ENCODE data around the gene PKHD1.
"Not testable (repeated sequence)": the region's sequence is repeated elsewhere in the genome, so short reads cannot be mapped to it uniquely, and the experiment has no call there.

DNA sequence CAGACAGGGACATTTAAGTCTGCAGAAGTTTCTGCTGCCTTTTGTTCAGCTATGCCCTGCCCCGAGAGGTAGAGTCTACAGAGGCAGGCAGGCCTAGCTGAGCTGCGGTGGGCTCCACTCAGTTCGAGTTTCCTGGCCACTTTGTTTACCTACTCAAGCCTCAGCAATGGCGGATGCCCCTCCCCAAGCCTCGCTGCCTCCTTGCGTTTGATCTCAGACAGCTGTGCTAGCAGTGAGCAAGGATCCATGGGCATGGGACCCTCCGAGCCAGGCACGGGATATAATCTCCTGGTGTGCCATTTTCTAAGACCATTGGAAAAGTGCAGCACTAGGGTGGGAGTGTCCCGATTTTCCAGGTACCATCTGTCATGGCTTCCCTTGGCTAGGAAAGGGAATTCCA lies 164.9 kb downstream of the PKHD1 start:
- TF ChIP-seq ZNF384 (IDR thresholded peaks at IDR 0.05); FOXK2 (IDR thresholded peaks at IDR 0.05); TARDBP (IDR thresholded peaks at IDR 0.05); SP1 (IDR thresholded peaks at IDR 0.05); ELF4 (IDR thresholded peaks at IDR 0.05); FOXA1 (IDR thresholded peaks at IDR 0.05); SUZ12 (IDR thresholded peaks at IDR 0.05); L3MBTL2 (conservative IDR thresholded peaks at IDR 0.05); FOXM1 (IDR thresholded peaks at IDR 0.05; ENCODE audit: borderline replicate concordance): not testable (repeated sequence)
